MCF 10A (cell line): ENCODE measurements around the gene DCTN3. TPM values are rescaled to one million over a fixed set of nuclear protein-coding genes. Genes with fewer than 3 reads are reported as not detected.

Source experiments
- BruUV-seq: library from RNA; stranded (reverse); fragments of 400-500 nt; replicated peaks from 2 replicates; lab custom pipeline; 2021; lab: Mats Ljungman, UMichigan
- CTCF ChIA-PET: fragments of 300-600 bp; sonication (Branson Sonifier 250); formaldehyde crosslinking; extraction: SDS; loops from one replicate; lab custom pipeline; 2021; ENCODE audit warnings: antibody characterized with exemption, inconsistent platforms; lab: Yijun Ruan, JAX
- POLR2A ChIA-PET: fragments of 300-600, 350-650 bp; sonication (Branson Sonifier 250); formaldehyde crosslinking; extraction: SDS; loops from one replicate; lab custom pipeline; 2020; ENCODE audit warnings: antibody characterized with exemption, inconsistent platforms; lab: Yijun Ruan, JAX
- DNase-seq: peaks from one replicate; pipeline ENCODE4 v3.0.0-alpha.2; 2018; ENCODE audit not compliant: unreplicated experiment
- H3K27ac Mint-ChIP-seq: one replicate; pipeline ENCODE4 v1.8.0; 2022; ENCODE audit warnings: mild to moderate bottlenecking, low read depth, mixed read lengths; ENCODE audit not compliant: unreplicated experiment
- H3K27me3 Mint-ChIP-seq: one replicate; pipeline ENCODE4 v1.8.0; 2022; ENCODE audit warnings: mixed read lengths; ENCODE audit not compliant: insufficient read depth, unreplicated experiment
- H3K36me3 Mint-ChIP-seq: one replicate; pipeline ENCODE4 v1.8.0; 2022; ENCODE audit warnings: mild to moderate bottlenecking, moderate library complexity, mixed read lengths; ENCODE audit not compliant: insufficient read depth, unreplicated experiment
- H3K4me1 Mint-ChIP-seq: one replicate; pipeline ENCODE4 v1.8.0; 2022; ENCODE audit warnings: mixed read lengths; ENCODE audit not compliant: insufficient read depth, unreplicated experiment
- H3K4me3 Mint-ChIP-seq: one replicate; pipeline ENCODE4 v1.8.0; 2022; ENCODE audit warnings: mild to moderate bottlenecking, moderate library complexity, mixed read lengths; ENCODE audit not compliant: unreplicated experiment
- H3K9me3 Mint-ChIP-seq: one replicate; pipeline ENCODE4 v1.8.0; 2022; ENCODE audit warnings: mixed read lengths; ENCODE audit not compliant: unreplicated experiment
- CTCF ChIP-seq: fragments of 200-600 bp; IDR thresholded peaks from one replicate; pipeline ENCODE4 v1.8.0; 2022; ENCODE audit warnings: antibody characterized with exemption, mild to moderate bottlenecking; ENCODE audit not compliant: unreplicated experiment
- intact Hi-C: fragments of 100-400 bp; cut with micrococcal nuclease; formaldehyde crosslinking; loops from 2 replicates; pipeline ENCODE4 v1.14.1; 2022
- total RNA-seq: library from RNA; stranded (reverse); gene quantifications from 2 replicates; pipeline ENCODE4 v1.2.3, GENCODE V29; 2022

DCTN3 gene
- total RNA-seq, 1 experiment from 2014 or later, result 88.5 TPM

- Mint-ChIP-seq H3K27me3 (peaks cover 31% of the 10 kb centered on the region), H3K27ac (no peak overlapping the region), H3K4me3 (no peak overlapping the region), H3K36me3 (no peaks in the 10 kb centered on the region), H3K9me3 (no peaks in the 10 kb centered on the region), H3K4me1 (peaks cover 13% of the 10 kb centered on the region)
- TF ChIP-seq CTCF, result no peak
- BruUV-seq, result no TSS peak
- POLR2A ChIA-PET, result no interaction called here
- intact Hi-C loops, result no loop called here
- no peak for DNase-seq
- CTCF ChIA-PET, result interaction anchor here (1.1 to 2.3 kb wide), 4 partner anchors 9 to 262 kb away, joined by 3 to 14 read pairs (median 8); no protein-coding TSS in a partner anchor
Measured at GRCh38 chr9:34594177-34594576, 26.1 kb downstream of the DCTN3 start.

- Mint-ChIP-seq H3K27ac (peak overlapping the region; percentile 73), H3K36me3 (no peaks in the 10 kb centered on the region), H3K9me3 (no peaks in the 10 kb centered on the region), H3K4me1 (peaks cover 20% of the 10 kb centered on the region), H3K4me3 (no peak overlapping the region), H3K27me3 (peaks cover 42% of the 10 kb centered on the region)
- DNase-seq, result peak; percentile 47
- CTCF ChIA-PET, result interaction anchor here (0.9 to 3.6 kb wide), 24 partner anchors 13 to 1017 kb away, joined by 3 to 37 read pairs (median 6); no protein-coding TSS in a partner anchor
- intact Hi-C loops, result loop anchor here (2.0 kb wide), 1 partner anchor 156 kb away; no protein-coding TSS in a partner anchor
- no TSS peak for BruUV-seq
- no peak for TF ChIP-seq CTCF
- POLR2A ChIA-PET, result interaction anchor here (0.6 kb wide), 1 partner anchor 195 kb away, joined by 3 read pairs; no protein-coding TSS in a partner anchor
Measured at GRCh38 chr9:34592895-34593601, 27.2 kb downstream of the DCTN3 start.

- intact Hi-C loops, result loop anchor here (1.0 to 2.0 kb wide), 3 partner anchors 44 to 155 kb away; no protein-coding TSS in a partner anchor
- Mint-ChIP-seq H3K4me3 (no peak overlapping the region), H3K36me3 (no peaks in the 10 kb centered on the region), H3K27me3 (peaks cover 51% of the 10 kb centered on the region), H3K27ac (no peak overlapping the region), H3K9me3 (no peaks in the 10 kb centered on the region), H3K4me1 (peaks cover 20% of the 10 kb centered on the region)
- no peak for TF ChIP-seq CTCF
- no peak for DNase-seq
- ChIA-PET CTCF (interaction anchor here (0.6 to 3.6 kb wide), 53 partner anchors 9 to 1016 kb away, joined by 3 to 37 read pairs (median 5); partner anchors contain the start of gene RPP25L), POLR2A (interaction anchor here (0.6 kb wide), 3 partner anchors 73 to 1064 kb away, joined by 3 read pairs; no protein-coding TSS in a partner anchor)
- BruUV-seq, result no TSS peak
Measured at GRCh38 chr9:34591917-34592866, 28.1 kb downstream of the DCTN3 start.
